DOHH2 (cell line): Measurements from ENCODE around the gene RPTOR.

Experiments
- H3F3A ChIP-seq: fragments of 200-600 bp; sonication (generic), shearing (Covaris generic); 2 replicates; pipeline ENCODE4 v1.6.0; 2016; ENCODE audit warnings: antibody characterized with exemption, mild to moderate bottlenecking; ENCODE audit not compliant: control insufficient read depth, insufficient read depth
- H3K27ac ChIP-seq: fragments of 200-600 bp; sonication (generic); 2 replicates; pipeline ENCODE4 v1.5.1; 2014; ENCODE audit warnings: low read depth, mild to moderate bottlenecking, low read length, moderate library complexity
- H3K27me3 ChIP-seq: fragments of 200-600 bp; sonication (generic); 2 replicates; pipeline ENCODE4 v1.6.1; 2014; ENCODE audit warnings: mild to moderate bottlenecking, low read length, mixed read lengths; ENCODE audit not compliant: control insufficient read depth
- H3K36me3 ChIP-seq: fragments of 200-600 bp; sonication (generic); 2 replicates; pipeline ENCODE4 v1.6.1; 2014; ENCODE audit warnings: mild to moderate bottlenecking, low read length, moderate library complexity, mixed read lengths; ENCODE audit not compliant: control insufficient read depth
- H3K4me1 ChIP-seq: fragments of 200-600 bp; sonication (generic); 2 replicates; pipeline ENCODE4 v1.6.1; 2014; ENCODE audit warnings: mild to moderate bottlenecking, low read length, mixed read lengths; ENCODE audit not compliant: control insufficient read depth
- H3K4me2 ChIP-seq: fragments of 200-600 bp; sonication (generic); 2 replicates; pipeline ENCODE4 v1.6.0; 2014; ENCODE audit warnings: mild to moderate bottlenecking, low read length, moderate library complexity
- H3K4me3 ChIP-seq: fragments of 200-600 bp; sonication (generic); 2 replicates; pipeline ENCODE4 v1.5.1; 2014; ENCODE audit warnings: mild to moderate bottlenecking, low read length, mixed read lengths
- H3K79me2 ChIP-seq: fragments of 200-600 bp; sonication (generic); 2 replicates; pipeline ENCODE4 v1.6.1; 2014; ENCODE audit warnings: mild to moderate bottlenecking, low read length, mixed read lengths; ENCODE audit not compliant: control insufficient read depth
- H3K9me2 ChIP-seq: fragments of 200-600 bp; sonication (generic); replicated peaks from 2 replicates; pipeline ENCODE4 v1.6.1; 2014; ENCODE audit warnings: mild to moderate bottlenecking, low read length, mixed read lengths; ENCODE audit not compliant: control insufficient read depth
- H3K9me3 ChIP-seq: fragments of 200-600 bp; sonication (generic); 2 replicates; pipeline ENCODE4 v1.6.1; 2014; ENCODE audit warnings: antibody characterized with exemption, low read length, mixed read lengths; ENCODE audit not compliant: control insufficient read depth, insufficient read depth
- H4K20me1 ChIP-seq: fragments of 200-600 bp; sonication (generic); 2 replicates; pipeline ENCODE4 v1.6.0; 2014; ENCODE audit warnings: low read depth, mild to moderate bottlenecking, antibody characterized with exemption, low read length, moderate library complexity; ENCODE audit not compliant: control insufficient read depth, insufficient read depth
- EZH2phosphoT487 ChIP-seq: fragments of 200-600 bp; sonication (generic); IDR thresholded peaks from 2 replicates; pipeline ENCODE4 v1.6.1; 2017; ENCODE audit warnings: borderline replicate concordance, mild to moderate bottlenecking, antibody characterized with exemption, low read length, moderate library complexity, mixed read lengths
- TF ChIP-seq, protein P1 (sequence below): fragments of 200-600 bp; sonication (generic); IDR thresholded peaks from one replicate; pipeline ENCODE4 v1.5.1; 2014; ENCODE audit warnings: antibody characterized with exemption, mild to moderate bottlenecking, low read depth, low read length; ENCODE audit not compliant: poor library complexity, severe bottlenecking

Gene RPTOR

GRCh38 chr17:80860703-80861417, 316.2 kb downstream of the RPTOR start:
- Histone ChIP-seq H3F3A (peaks cover 7% of the 10 kb centered on the region; the same call in 1 of the 2 replicates), H3K4me1 (no peaks in the 10 kb centered on the region), H3K4me3 (no peak overlapping the region), H3K9me3 (no peaks in the 10 kb centered on the region), H3K27me3 (no peaks in the 10 kb centered on the region), H3K36me3 (peaks cover 5% of the 10 kb centered on the region; the same call in 1 of the 2 replicates), H3K9me2 (no peaks in the 10 kb centered on the region), H4K20me1 (no peaks in the 10 kb centered on the region), H3K4me2 (no peak overlapping the region), H3K79me2 (no peaks in the 10 kb centered on the region), H3K27ac (no peak overlapping the region)
- TF ChIP-seq EZH2phosphoT487, result no peak
- TF ChIP-seq, protein P1, sequence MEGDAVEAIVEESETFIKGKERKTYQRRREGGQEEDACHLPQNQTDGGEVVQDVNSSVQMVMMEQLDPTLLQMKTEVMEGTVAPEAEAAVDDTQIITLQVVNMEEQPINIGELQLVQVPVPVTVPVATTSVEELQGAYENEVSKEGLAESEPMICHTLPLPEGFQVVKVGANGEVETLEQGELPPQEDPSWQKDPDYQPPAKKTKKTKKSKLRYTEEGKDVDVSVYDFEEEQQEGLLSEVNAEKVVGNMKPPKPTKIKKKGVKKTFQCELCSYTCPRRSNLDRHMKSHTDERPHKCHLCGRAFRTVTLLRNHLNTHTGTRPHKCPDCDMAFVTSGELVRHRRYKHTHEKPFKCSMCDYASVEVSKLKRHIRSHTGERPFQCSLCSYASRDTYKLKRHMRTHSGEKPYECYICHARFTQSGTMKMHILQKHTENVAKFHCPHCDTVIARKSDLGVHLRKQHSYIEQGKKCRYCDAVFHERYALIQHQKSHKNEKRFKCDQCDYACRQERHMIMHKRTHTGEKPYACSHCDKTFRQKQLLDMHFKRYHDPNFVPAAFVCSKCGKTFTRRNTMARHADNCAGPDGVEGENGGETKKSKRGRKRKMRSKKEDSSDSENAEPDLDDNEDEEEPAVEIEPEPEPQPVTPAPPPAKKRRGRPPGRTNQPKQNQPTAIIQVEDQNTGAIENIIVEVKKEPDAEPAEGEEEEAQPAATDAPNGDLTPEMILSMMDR, result no peak

- H3F3A ChIP-seq, result peaks cover 7% of the 10 kb centered on the region; the same call in 1 of the 2 replicates
- TF ChIP-seq, protein P1, result no peak
- no peak for TF ChIP-seq EZH2phosphoT487
- H3K4me3 ChIP-seq, result no peak overlapping the region
- peaks cover 2% of the 10 kb centered on the region for H3K4me1 ChIP-seq
- peaks cover 6% of the 10 kb centered on the region; the same call in 1 of the 2 replicates for H3K36me3 ChIP-seq
- no peaks in the 10 kb centered on the region for H3K9me3 ChIP-seq
- H3K27me3 ChIP-seq, result no peaks in the 10 kb centered on the region
- no peaks in the 10 kb centered on the region for H4K20me1 ChIP-seq
- no peak overlapping the region for H3K27ac ChIP-seq
- no peaks in the 10 kb centered on the region for H3K9me2 ChIP-seq
- H3K79me2 ChIP-seq, result no peaks in the 10 kb centered on the region
- H3K4me2 ChIP-seq, result no peak overlapping the region
Measured at GRCh38 chr17:80861418-80861815, 316.8 kb downstream of the RPTOR start.

DNA sequence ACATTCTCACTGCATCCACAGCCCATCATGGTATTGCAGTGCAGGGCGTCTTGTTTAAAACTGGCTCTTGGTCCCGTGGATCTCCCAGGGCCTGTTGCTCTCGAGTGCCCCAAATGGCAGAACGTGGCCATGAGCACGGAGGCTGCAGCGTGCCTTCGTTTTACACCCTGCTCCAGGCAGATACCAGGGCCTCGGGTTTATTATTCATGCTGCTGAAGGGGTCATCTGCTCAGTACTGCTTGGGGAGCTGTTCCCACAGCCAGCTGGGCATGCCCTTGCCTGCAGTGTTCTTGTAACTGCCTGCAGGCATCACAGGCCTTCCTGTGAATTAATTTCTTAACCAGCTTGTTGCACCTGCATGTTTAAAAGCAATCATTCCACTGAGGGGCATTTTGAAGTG, 317.3 kb downstream of the RPTOR start:
- Histone ChIP-seq H3K4me1 (peaks cover 4% of the 10 kb centered on the region), H3K9me3 (no peaks in the 10 kb centered on the region), H3K4me3 (no peak overlapping the region), H3K79me2 (no peaks in the 10 kb centered on the region), H3K9me2 (no peaks in the 10 kb centered on the region), H3K27ac (no peak overlapping the region), H3K27me3 (no peaks in the 10 kb centered on the region), H4K20me1 (no peaks in the 10 kb centered on the region), H3K36me3 (peaks cover 11% of the 10 kb centered on the region; the same call in 1 of the 2 replicates), H3F3A (peaks cover 7% of the 10 kb centered on the region; the same call in 1 of the 2 replicates), H3K4me2 (no peak overlapping the region)
- no peak for TF ChIP-seq EZH2phosphoT487
- TF ChIP-seq, protein P1, result no peak
